ENCODE results near the gene MOK.

- TF ChIP-seq POLR2AphosphoS5 (IDR thresholded peaks at IDR 0.05), result no peak
- no peak for TF ChIP-seq CTCF (IDR thresholded peaks at IDR 0.05)
- no peak for TF ChIP-seq POLR2A (IDR thresholded peaks at IDR 0.05)
Measured at GRCh38 chr14:102255401-102256190, 49.4 kb downstream of the MOK start.

Measured in breast epithelium (tissue), 3 donors.